Right lung (tissue), 10 donors: ENCODE results near the gene SLC22A24. TPM values are rescaled to one million over a fixed set of nuclear protein-coding genes. Genes with fewer than 3 reads are reported as not detected.
"Not testable (repeated sequence)": the region's sequence is repeated elsewhere in the genome, so short reads cannot be mapped to it uniquely, and the experiment has no call there.

Experiments
- DNase-seq, 2 donors: peaks; one replicate each; pipeline ENCODE4 v3.0.0-alpha.2; 2013
- long read RNA-seq, 8 donors: transcript quantifications; one replicate each; lab custom pipeline, GENCODE V29; 2026
- polyA plus RNA-seq, 5 donors: library from polyadenylated mRNA; unstranded; fragments of 120-200 nt; gene quantifications; one replicate each; pipeline versions ENCODE4 v1.2.1 to v1.2.3, GENCODE V29; 2013; ENCODE audit warnings: inconsistent platforms in 1 of 5, low replicate concordance in 1 of 5; ENCODE audit not compliant: insufficient read length in 5 of 5, insufficient read depth in 1 of 5

Gene SLC22A24
- polyA plus RNA-seq: not detected
- long read RNA-seq, donor 1: 0 reads
- long read RNA-seq, donor 2: 0 reads
- long read RNA-seq, donor 3: 0 reads
- long read RNA-seq, donor 4: 0 reads
- long read RNA-seq, donor 5: 0 reads
- long read RNA-seq, donor 6: 0 reads
- long read RNA-seq, donor 7: 0 reads
- long read RNA-seq, donor 8: 0 reads

- DNase-seq: no peak
Measured at GRCh38 chr11:63144121-63144520, at the start of gene SLC22A24. TSS of gene SLC22A24 (minus strand) at chr11:63144221. CDS start at chr11:63143779, 442 bp downstream.

- DNase-seq: no peak
Measured at GRCh38 chr11:63180536-63180935, 36.5 kb upstream of the SLC22A24 start.

- DNase-seq: no peak
Measured at GRCh38 chr11:63179432-63180041, 35.5 kb upstream of the SLC22A24 start.

GRCh38 chr11:63177872-63178271 is 33.9 kb upstream of the SLC22A24 start:
- DNase-seq: no peak

- DNase-seq: no peak
Measured at GRCh38 chr11:63165706-63166310, 21.8 kb upstream of the SLC22A24 start.

- no peak for DNase-seq
Measured at GRCh38 chr11:63155794-63156193, 11.8 kb upstream of the SLC22A24 start.

- DNase-seq: no peak
Measured at GRCh38 chr11:63146581-63146980, 2.6 kb upstream of the SLC22A24 start.

- DNase-seq: no peak
Measured at GRCh38 chr11:63142459-63142858, 1.6 kb downstream of the SLC22A24 start.

- DNase-seq: no peak
Measured at GRCh38 chr11:63132985-63133775, 10.8 kb downstream of the SLC22A24 start.

- no peak for DNase-seq
Measured at GRCh38 chr11:63099555-63099954, 44.5 kb downstream of the SLC22A24 start.

- DNase-seq: no peak
Measured at GRCh38 chr11:63080682-63081081, 63.3 kb downstream of the SLC22A24 start.

- DNase-seq: not testable (repeated sequence)
Measured at GRCh38 chr11:63046203-63046602, 97.8 kb downstream of the SLC22A24 start.

- no peak for DNase-seq
Measured at GRCh38 chr11:63042596-63042995, 101.4 kb downstream of the SLC22A24 start.

- no peak for DNase-seq
Measured at GRCh38 chr11:63032457-63032856, 111.6 kb downstream of the SLC22A24 start.

Other genes starting within 250 kb of the SLC22A24 start
- 1 to 10 TPM in 1 of 5 donors, under 1 TPM in 4; 0.58 to 1.3 (median 0.76) TPM for gene CHRM1, start 222.9 kb downstream of the SLC22A24 start, polyA plus RNA-seq
- under 1 TPM in 1 of 5 donors, not detected in 4; 0.09 TPM for gene SLC22A6, start 159.3 kb downstream of the SLC22A24 start, polyA plus RNA-seq
- under 1 TPM in 3 of 5 donors, not detected in 2; 0.04 to 0.22 (median 0.08) TPM for gene SLC22A8, start 128.4 kb downstream of the SLC22A24 start, polyA plus RNA-seq
- gene SLC22A25, start 99.4 kb upstream of the SLC22A24 start, polyA plus RNA-seq: under 1 TPM; 0.05 to 0.61 (median 0.16) TPM
- gene SLC22A9, start 225.6 kb upstream of the SLC22A24 start, polyA plus RNA-seq: under 1 TPM in 3 of 5 donors, not detected in 2; 0.08 to 0.60 (median 0.16) TPM